ENCODE measurements around the gene TMEM63B. TPM values are rescaled to one million over a fixed set of nuclear protein-coding genes. Genes with fewer than 3 reads are reported as not detected.
"Not testable (repeated sequence)": the region's sequence is repeated elsewhere in the genome, so short reads cannot be mapped to it uniquely, and the experiment has no call there.

The TMEM63B gene
- total RNA-seq, 1 experiment from 2014 or later = 24.9 TPM

- Histone ChIP-seq H3K4me3 (ENCODE audit: insufficient read depth, low read depth, low read length) (no peak overlapping the region), H3K27me3 (ENCODE audit: control insufficient read depth, insufficient read depth, low read length) (no peaks in the 10 kb centered on the region; the same call in 1 of the 2 replicates)
- DNase-seq = no peak
These were observed 61.9 kb downstream of the TMEM63B start for GRCh38 chr6:44189257-44189656.

GRCh38 chr6:44190715-44191114, 63.4 kb downstream of the TMEM63B start:
- DNase-seq = no peak
- H3K27me3 ChIP-seq (ENCODE audit: control insufficient read depth, insufficient read depth, low read length) = no peaks in the 10 kb centered on the region; the same call in 1 of the 2 replicates
- H3K36me3 ChIP-seq (replicated peaks; ENCODE audit: control insufficient read depth, insufficient read depth, low read length) = no peaks in the 10 kb centered on the region
- H3K4me3 ChIP-seq (ENCODE audit: insufficient read depth, low read depth, low read length) = no peak overlapping the region

More at GRCh38 chr6:44189257-44189656, 61.9 kb downstream of the TMEM63B start:
- no peaks in the 10 kb centered on the region for H3K36me3 ChIP-seq (replicated peaks; ENCODE audit: control insufficient read depth, insufficient read depth, low read length)

- no peaks in the 10 kb centered on the region for H3K36me3 ChIP-seq (replicated peaks; ENCODE audit: control insufficient read depth, insufficient read depth, low read length)
- peak; percentile 78 for DNase-seq
These were observed 65.2 kb downstream of the TMEM63B start for GRCh38 chr6:44192428-44193041.

DNA sequence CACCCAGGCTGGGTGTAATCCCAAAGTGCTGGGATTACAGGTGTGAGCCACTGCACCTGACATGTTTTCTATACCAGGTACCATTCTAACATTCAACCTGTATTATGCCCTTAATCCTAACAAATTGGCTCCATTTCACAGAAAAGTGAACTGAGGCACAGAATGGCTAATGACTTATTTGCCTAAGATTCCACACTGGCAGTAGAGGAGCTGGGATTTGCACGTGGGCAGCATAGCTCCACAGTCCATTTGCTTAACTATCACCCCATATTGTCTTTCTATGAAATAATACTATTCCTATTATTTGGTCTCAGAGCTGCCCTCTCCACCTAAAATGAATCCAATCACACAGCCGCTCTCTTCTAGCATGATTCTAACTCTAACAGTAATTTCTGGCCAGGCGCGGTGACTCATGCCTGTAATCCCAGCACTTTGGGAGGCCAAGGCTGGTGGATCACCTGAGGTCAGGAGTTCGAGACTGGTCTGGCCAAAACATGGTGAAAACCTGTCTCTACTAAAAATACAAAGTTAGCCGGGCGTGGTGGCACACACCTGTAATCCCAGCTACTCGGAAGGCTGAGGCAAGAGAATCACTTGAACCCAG, 66.1 kb downstream of the TMEM63B start:
- no peak overlapping the region for H3K4me3 ChIP-seq (ENCODE audit: insufficient read depth, low read depth, low read length)
- no peak for DNase-seq

More at GRCh38 chr6:44192428-44193041, 65.2 kb downstream of the TMEM63B start:
- H3K27me3 ChIP-seq (ENCODE audit: control insufficient read depth, insufficient read depth, low read length) = no peaks in the 10 kb centered on the region
- no peak overlapping the region for H3K4me3 ChIP-seq (ENCODE audit: insufficient read depth, low read depth, low read length)

DNA sequence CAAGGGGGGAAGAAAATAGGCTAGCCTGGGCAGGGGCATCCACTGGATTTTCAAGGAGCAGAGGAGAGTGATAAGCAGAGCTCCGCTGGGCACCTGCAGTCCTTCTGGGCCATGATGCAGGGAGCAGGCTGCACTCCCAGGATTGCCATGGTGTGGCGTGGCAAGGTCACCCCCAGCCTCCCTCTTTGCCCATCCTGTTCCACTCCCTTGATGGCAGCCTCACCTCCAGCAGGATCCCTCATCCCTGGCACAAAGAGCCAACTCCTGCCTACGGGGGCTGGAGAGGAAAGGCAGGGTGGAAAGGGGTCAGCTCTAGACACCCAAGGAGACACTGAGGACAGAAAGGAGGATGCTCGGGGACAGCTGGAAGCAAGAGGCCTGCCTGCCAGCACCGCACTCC, 67.0 kb downstream of the TMEM63B start:
- no peak for DNase-seq

More for the DNA sequence above, 66.1 kb downstream of the TMEM63B start:
- Histone ChIP-seq H3K36me3 (replicated peaks; ENCODE audit: control insufficient read depth, insufficient read depth, low read length) (no peaks in the 10 kb centered on the region), H3K27me3 (ENCODE audit: control insufficient read depth, insufficient read depth, low read length) (no peaks in the 10 kb centered on the region)

DNA sequence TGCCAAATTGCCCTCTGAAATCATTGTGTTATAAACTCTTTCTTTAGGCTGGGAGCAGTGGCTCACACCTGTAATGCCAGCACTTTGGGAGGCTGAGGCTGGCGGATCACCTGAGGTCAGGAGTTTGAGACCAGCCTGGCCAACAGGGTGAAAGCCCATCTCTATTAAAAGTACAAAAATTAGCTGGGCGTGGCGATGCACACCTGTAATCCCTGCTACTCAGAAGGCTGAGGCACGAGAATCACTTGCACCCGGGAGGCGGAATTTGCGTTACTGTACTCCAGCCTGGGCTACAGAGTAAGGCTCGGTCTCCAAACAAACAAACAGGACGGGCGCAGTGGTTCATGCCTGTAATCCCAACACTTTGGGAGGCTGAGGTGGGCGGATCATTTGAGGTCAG, 69.0 kb downstream of the TMEM63B start:
- DNase-seq; H3K36me3 ChIP-seq (replicated peaks; ENCODE audit: control insufficient read depth, insufficient read depth, low read length); H3K27me3 ChIP-seq (ENCODE audit: control insufficient read depth, insufficient read depth, low read length): not testable (repeated sequence)

More for the DNA sequence above, 67.0 kb downstream of the TMEM63B start:
- Histone ChIP-seq H3K36me3 (replicated peaks; ENCODE audit: control insufficient read depth, insufficient read depth, low read length) (no peaks in the 10 kb centered on the region), H3K4me3 (ENCODE audit: insufficient read depth, low read depth, low read length) (no peak overlapping the region), H3K27me3 (ENCODE audit: control insufficient read depth, insufficient read depth, low read length) (no peaks in the 10 kb centered on the region)

DNA sequence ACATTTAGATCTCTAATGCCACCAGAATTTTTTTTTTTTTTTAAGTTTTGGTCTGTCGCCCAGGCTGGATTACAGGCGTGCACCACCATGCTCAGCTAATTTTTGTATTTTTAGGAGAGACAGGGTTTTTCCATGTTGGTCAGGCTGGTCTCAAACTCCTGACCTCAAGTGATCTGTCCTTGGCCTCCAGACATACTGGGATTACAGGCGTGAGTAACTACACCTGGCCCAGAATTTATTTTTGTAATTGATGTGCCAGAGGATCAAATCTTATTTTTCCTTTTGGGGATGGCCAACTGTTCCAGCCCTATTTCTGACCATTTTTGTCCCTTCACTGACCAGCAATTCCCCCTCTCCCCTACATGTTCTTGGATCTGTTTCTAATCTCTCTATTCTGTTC, 71.3 kb downstream of the TMEM63B start:
- no peak for DNase-seq
- Histone ChIP-seq H3K36me3 (replicated peaks; ENCODE audit: control insufficient read depth, insufficient read depth, low read length) (no peaks in the 10 kb centered on the region), H3K27me3 (ENCODE audit: control insufficient read depth, insufficient read depth, low read length) (no peaks in the 10 kb centered on the region), H3K4me3 (ENCODE audit: insufficient read depth, low read depth, low read length) (no peak overlapping the region)

More for the DNA sequence above, 69.0 kb downstream of the TMEM63B start:
- H3K4me3 ChIP-seq (ENCODE audit: insufficient read depth, low read depth, low read length) = not testable (repeated sequence)

- DNase-seq = no peak
- Histone ChIP-seq H3K27me3 (ENCODE audit: control insufficient read depth, insufficient read depth, low read length) (no peaks in the 10 kb centered on the region), H3K36me3 (replicated peaks; ENCODE audit: control insufficient read depth, insufficient read depth, low read length) (no peaks in the 10 kb centered on the region), H3K4me3 (ENCODE audit: insufficient read depth, low read depth, low read length) (no peak overlapping the region)
These were observed 72.5 kb downstream of the TMEM63B start for GRCh38 chr6:44199883-44200282.

- Histone ChIP-seq H3K27me3 (ENCODE audit: control insufficient read depth, insufficient read depth, low read length) (no peaks in the 10 kb centered on the region), H3K4me3 (ENCODE audit: insufficient read depth, low read depth, low read length) (no peak overlapping the region), H3K36me3 (replicated peaks; ENCODE audit: control insufficient read depth, insufficient read depth, low read length) (no peaks in the 10 kb centered on the region)
- DNase-seq = no peak
These were observed 73.8 kb downstream of the TMEM63B start for GRCh38 chr6:44201200-44201599.

- H3K36me3 ChIP-seq (replicated peaks; ENCODE audit: control insufficient read depth, insufficient read depth, low read length) = no peaks in the 10 kb centered on the region
- no peak overlapping the region for H3K4me3 ChIP-seq (ENCODE audit: insufficient read depth, low read depth, low read length)
- no peaks in the 10 kb centered on the region for H3K27me3 ChIP-seq (ENCODE audit: control insufficient read depth, insufficient read depth, low read length)
- no peak for DNase-seq
These were observed 74.4 kb downstream of the TMEM63B start for GRCh38 chr6:44201638-44202303.

DNA sequence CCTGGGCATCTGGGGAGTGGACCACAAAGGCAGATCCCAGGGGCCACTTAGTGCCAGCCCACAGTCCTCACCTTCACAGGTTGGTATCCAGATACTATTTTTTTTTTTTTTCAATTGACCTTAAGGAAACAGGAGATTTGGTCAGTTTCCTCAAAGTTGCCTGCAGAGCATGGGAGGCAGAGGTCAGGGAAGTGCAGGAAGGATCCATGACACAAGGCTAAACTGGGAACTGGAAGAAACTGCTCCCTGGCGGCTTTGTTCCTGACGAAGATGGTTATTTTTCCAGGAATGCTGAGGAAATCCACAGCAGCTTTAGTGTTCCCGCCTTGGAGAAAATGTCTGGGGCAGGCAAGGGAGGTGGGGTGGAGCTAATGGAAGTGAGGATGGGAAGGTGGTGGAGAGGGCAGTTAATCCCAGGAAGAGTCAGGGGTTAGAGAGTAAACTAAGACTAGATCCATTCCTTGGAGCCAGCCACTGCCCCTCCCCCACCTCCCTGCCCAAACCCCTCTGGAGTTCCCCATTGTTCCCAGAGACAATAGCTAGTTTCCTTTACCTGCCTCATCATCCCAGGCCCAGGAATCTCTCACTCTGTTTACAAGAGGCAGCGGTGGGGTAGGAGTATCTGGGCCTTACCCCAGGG, 75.1 kb downstream of the TMEM63B start:
- Histone ChIP-seq H3K27me3 (ENCODE audit: control insufficient read depth, insufficient read depth, low read length) (no peaks in the 10 kb centered on the region), H3K4me3 (ENCODE audit: insufficient read depth, low read depth, low read length) (no peak overlapping the region), H3K36me3 (replicated peaks; ENCODE audit: control insufficient read depth, insufficient read depth, low read length) (no peaks in the 10 kb centered on the region)
- DNase-seq = peak; percentile 82

- no peaks in the 10 kb centered on the region for H3K27me3 ChIP-seq (ENCODE audit: control insufficient read depth, insufficient read depth, low read length)
- no peaks in the 10 kb centered on the region for H3K36me3 ChIP-seq (replicated peaks; ENCODE audit: control insufficient read depth, insufficient read depth, low read length)
- H3K4me3 ChIP-seq (ENCODE audit: insufficient read depth, low read depth, low read length) = no peak overlapping the region
- DNase-seq = no peak
These were observed 75.8 kb downstream of the TMEM63B start for GRCh38 chr6:44202972-44203750.

GRCh38 chr6:44203955-44204354, 76.6 kb downstream of the TMEM63B start:
- H3K36me3 ChIP-seq (replicated peaks; ENCODE audit: control insufficient read depth, insufficient read depth, low read length) = no peaks in the 10 kb centered on the region
- no peak for DNase-seq
- no peaks in the 10 kb centered on the region for H3K27me3 ChIP-seq (ENCODE audit: control insufficient read depth, insufficient read depth, low read length)
- H3K4me3 ChIP-seq (ENCODE audit: insufficient read depth, low read depth, low read length) = no peak overlapping the region
